Ishikawa (cell line): ENCODE data around the gene TXN.

Experiments used
- CREB1 ChIP-seq: IDR thresholded peaks from 2 replicates; pipeline ENCODE4 v1.6.1; 2012; ENCODE audit warnings: low read depth
- EP300 ChIP-seq: IDR thresholded peaks from 2 replicates; pipeline ENCODE4 v1.6.1; 2012; ENCODE audit warnings: borderline replicate concordance
- RAD21 ChIP-seq: IDR thresholded peaks from 2 replicates; pipeline ENCODE4 v1.6.1; 2012; ENCODE audit warnings: low read depth
- TAF1 ChIP-seq: IDR thresholded peaks from 2 replicates; pipeline ENCODE4 v1.6.1; 2012; ENCODE audit warnings: low read depth, mild to moderate bottlenecking
- TF ChIP-seq, protein P1 (sequence below): IDR thresholded peaks from 2 replicates; pipeline ENCODE4 v1.6.1; 2012

DNA sequence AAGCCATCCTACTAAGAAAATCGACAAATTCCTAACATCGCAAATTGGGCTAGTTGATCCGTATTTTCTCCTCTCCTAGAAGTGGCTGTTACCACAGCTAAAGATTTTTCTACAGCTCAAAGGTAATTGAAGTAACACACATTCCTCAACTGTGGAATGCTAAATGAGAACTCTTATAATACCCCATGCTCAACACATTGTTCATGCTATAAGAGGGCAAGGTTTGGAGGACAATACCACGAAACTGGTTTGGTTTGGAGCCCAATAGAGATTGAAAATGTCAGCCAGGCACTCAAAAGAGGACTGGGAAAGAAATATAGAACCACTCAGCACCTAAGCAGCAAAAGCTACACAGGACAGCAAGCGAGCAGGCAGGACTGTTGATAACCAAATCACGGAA, 10.1 kb downstream of the TXN start:
- TF ChIP-seq RAD21, result no peak
- no peak for TF ChIP-seq TAF1
- TF ChIP-seq, protein P1, sequence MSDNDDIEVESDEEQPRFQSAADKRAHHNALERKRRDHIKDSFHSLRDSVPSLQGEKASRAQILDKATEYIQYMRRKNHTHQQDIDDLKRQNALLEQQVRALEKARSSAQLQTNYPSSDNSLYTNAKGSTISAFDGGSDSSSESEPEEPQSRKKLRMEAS, result no peak
- TF ChIP-seq EP300, result no peak
- no peak for TF ChIP-seq CREB1
